ENCODE measurements around the gene JOSD1.

Gene JOSD1

GRCh38 chr22:38733329-38733723 is 32.6 kb upstream of the JOSD1 start:
- DNase-seq (ENCODE audit: low read depth in 2 of 2) = peak in 1 of 2 donors; percentile 34

GRCh38 chr22:38732251-38732815 is 31.6 kb upstream of the JOSD1 start:
- DNase-seq (ENCODE audit: low read depth in 2 of 2) = no peak

- DNase-seq (ENCODE audit: low read depth in 2 of 2) = no peak
Measured at GRCh38 chr22:38731703-38732161, 31.0 kb upstream of the JOSD1 start.

- no peak for DNase-seq (ENCODE audit: low read depth in 2 of 2)
Measured at GRCh38 chr22:38730411-38730871, 29.7 kb upstream of the JOSD1 start.

GRCh38 chr22:38729946-38730345 is 29.2 kb upstream of the JOSD1 start:
- no peak for DNase-seq (ENCODE audit: low read depth in 2 of 2)

- DNase-seq (ENCODE audit: low read depth in 2 of 2) = no peak
Measured at GRCh38 chr22:38728871-38729796, 28.4 kb upstream of the JOSD1 start.

- no peak for DNase-seq (ENCODE audit: low read depth in 2 of 2)
Measured at GRCh38 chr22:38727530-38728451, 27.0 kb upstream of the JOSD1 start.

- no peak for DNase-seq (ENCODE audit: low read depth in 2 of 2)
Measured at GRCh38 chr22:38727123-38727522, 26.4 kb upstream of the JOSD1 start.

- DNase-seq (ENCODE audit: low read depth in 2 of 2) = no peak
Measured at GRCh38 chr22:38725900-38726655, 25.3 kb upstream of the JOSD1 start.

GRCh38 chr22:38724926-38725571 is 24.3 kb upstream of the JOSD1 start:
- no peak for DNase-seq (ENCODE audit: low read depth in 2 of 2)

GRCh38 chr22:38724176-38724575 is 23.4 kb upstream of the JOSD1 start:
- DNase-seq (ENCODE audit: low read depth in 2 of 2) = no peak

- no peak for DNase-seq (ENCODE audit: low read depth in 2 of 2)
Measured at GRCh38 chr22:38721551-38721950, 20.8 kb upstream of the JOSD1 start.

GRCh38 chr22:38720350-38720749 is 19.6 kb upstream of the JOSD1 start:
- no peak for DNase-seq (ENCODE audit: low read depth in 2 of 2)

GRCh38 chr22:38719196-38719595 is 18.5 kb upstream of the JOSD1 start:
- DNase-seq (ENCODE audit: low read depth in 2 of 2) = no peak

GRCh38 chr22:38718414-38718813 is 17.7 kb upstream of the JOSD1 start:
- DNase-seq (ENCODE audit: low read depth in 2 of 2) = no peak

GRCh38 chr22:38717244-38717643 is 16.5 kb upstream of the JOSD1 start:
- no peak for DNase-seq (ENCODE audit: low read depth in 2 of 2)

GRCh38 chr22:38716826-38717225 is 16.1 kb upstream of the JOSD1 start:
- no peak for DNase-seq (ENCODE audit: low read depth in 2 of 2)

GRCh38 chr22:38716271-38716670 is 15.5 kb upstream of the JOSD1 start:
- no peak for DNase-seq (ENCODE audit: low read depth in 2 of 2)

- no peak for DNase-seq (ENCODE audit: low read depth in 2 of 2)
Measured at GRCh38 chr22:38715852-38716251, 15.1 kb upstream of the JOSD1 start.

GRCh38 chr22:38715176-38715764 is 14.5 kb upstream of the JOSD1 start:
- DNase-seq (ENCODE audit: low read depth in 2 of 2) = no peak

All from stimulated activated CD4-positive, alpha-beta T cell treated with anti-CD3 and anti-CD28 coated beads, Interleukin-4, amount 100 ng/mL, for 48 hours (primary cell).